Osteoblast (primary cell): ENCODE measurements around the gene CD47. TPM values are rescaled to one million over a fixed set of nuclear protein-coding genes. Genes with fewer than 3 reads are reported as not detected.

Experiments used
- DNase-seq: peaks from one replicate; pipeline ENCODE4 v3.0.0; 2011; ENCODE audit warnings: low spot score, mixed read lengths; ENCODE audit not compliant: insufficient read length; ENCODE audit errors: missing footprints
- H2AFZ ChIP-seq: 2 replicates; pipeline ENCODE4 v1.6.0; 2011; ENCODE audit warnings: mild to moderate bottlenecking, low read length
- H3K27ac ChIP-seq: 2 replicates; pipeline ENCODE4 v1.5.1; 2011; ENCODE audit warnings: mild to moderate bottlenecking, low read depth, low read length, moderate library complexity
- H3K27me3 ChIP-seq: 2 replicates; pipeline ENCODE4 v1.6.0; 2012; ENCODE audit warnings: mild to moderate bottlenecking, control low read depth, inconsistent platforms, low read length, moderate library complexity; ENCODE audit not compliant: insufficient read depth
- H3K36me3 ChIP-seq: 2 replicates; pipeline ENCODE4 v1.5.1; 2011; ENCODE audit warnings: mild to moderate bottlenecking, low read length, control low read depth, moderate library complexity; ENCODE audit not compliant: insufficient read depth
- H3K4me1 ChIP-seq: 2 replicates; pipeline ENCODE4 v1.5.1; 2011; ENCODE audit warnings: mild to moderate bottlenecking, low read length, control low read depth, moderate library complexity; ENCODE audit not compliant: insufficient read depth
- H3K4me2 ChIP-seq: 2 replicates; pipeline ENCODE4 v1.6.0; 2011; ENCODE audit warnings: mild to moderate bottlenecking, low read length; ENCODE audit not compliant: insufficient read depth
- H3K4me3 ChIP-seq: fragments of 200-600 bp; sonication (generic); 3 replicates; pipeline ENCODE4 v1.5.1; 2012; ENCODE audit warnings: mild to moderate bottlenecking, low read length, inconsistent platforms; ENCODE audit not compliant: insufficient read depth
- H3K79me2 ChIP-seq: 2 replicates; pipeline ENCODE4 v1.6.0; 2012; ENCODE audit warnings: mild to moderate bottlenecking, low read length, control low read depth, inconsistent platforms; ENCODE audit not compliant: insufficient read depth
- H3K9me3 ChIP-seq: 2 replicates; pipeline ENCODE4 v1.5.1; 2011; ENCODE audit warnings: low read depth, low read length, control low read depth
- H4K20me1 ChIP-seq: 2 replicates; pipeline ENCODE4 v1.6.0; 2012; ENCODE audit warnings: mild to moderate bottlenecking, low read length, control low read depth; ENCODE audit not compliant: insufficient read depth
- total RNA-seq: library from RNA; depleted of rRNA; stranded (reverse); fragments of >200 nt; gene quantifications from 2 replicates; pipeline ENCODE4 v1.2.3, GENCODE V29; 2012
- TF ChIP-seq, protein P1 (sequence below): IDR thresholded peaks from 2 replicates; pipeline ENCODE4 v1.5.1; 2011; ENCODE audit warnings: mild to moderate bottlenecking, low read depth, low read length, moderate library complexity; ENCODE audit errors: extremely low read depth

Gene CD47
- total RNA-seq: 72.7 and 76.0 TPM in 2 replicates

DNA sequence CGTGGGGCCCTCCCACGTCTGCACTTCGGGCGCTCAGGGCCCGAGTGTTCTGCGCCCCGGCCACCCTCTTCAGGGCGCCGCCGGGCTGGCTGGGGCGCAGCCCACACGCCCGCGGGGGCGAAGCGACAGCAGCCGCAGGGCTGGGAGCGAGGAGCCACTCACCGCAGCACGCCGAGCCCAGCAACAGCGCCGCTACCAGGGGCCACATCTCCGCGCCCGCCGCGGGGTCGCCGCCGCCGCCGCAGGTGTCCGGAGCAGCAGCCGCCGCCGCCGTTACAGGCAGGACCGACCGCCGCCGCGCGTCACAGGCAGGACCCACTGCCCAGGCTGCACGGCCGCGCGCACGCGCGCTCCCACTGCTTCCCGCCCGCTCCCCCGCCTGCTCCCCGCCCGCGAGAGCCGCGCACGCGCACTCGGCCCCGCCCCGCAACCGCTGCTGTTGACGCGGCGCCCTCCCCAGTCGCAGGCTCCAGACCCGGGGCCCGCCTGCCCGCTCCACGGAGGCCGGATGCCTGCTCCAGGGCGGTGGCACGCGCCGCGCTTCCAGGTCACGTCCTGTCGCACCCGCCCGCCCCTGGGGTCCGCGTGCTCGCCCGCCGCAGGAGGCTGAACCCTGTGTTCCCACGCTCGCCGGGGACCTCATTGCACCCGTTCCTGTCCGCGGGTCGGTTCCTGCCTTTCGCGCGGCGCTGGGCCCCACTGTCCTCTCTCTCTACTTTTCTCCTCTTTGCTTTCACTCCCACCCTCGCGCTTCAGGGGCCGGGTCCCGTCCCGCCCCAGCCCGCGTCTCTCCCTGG lies at the start of gene CD47:
TSS of gene CD47 (minus strand) at position 331 of the 797 bp plus-strand sequence. CDS start at position 208, 123 bp downstream.
- Histone ChIP-seq H3K4me2 (peak within 1 kb of the TSS; percentile 92), H3K79me2 (peaks cover 51% of the 10 kb centered on the region), H3K4me1 (peaks cover 19% of the 10 kb centered on the region), H3K27me3 (peaks cover 3% of the 10 kb centered on the region), H4K20me1 (peaks cover 7% of the 10 kb centered on the region), H3K27ac (peak within 1 kb of the TSS; percentile 85), H2AFZ (peak within 1 kb of the TSS; percentile 96), H3K9me3 (no peaks in the 10 kb centered on the region), H3K4me3 (peak within 1 kb of the TSS; percentile 96), H3K36me3 (no peaks in the 10 kb centered on the region)
- peak; percentile 99 for DNase-seq
- TF ChIP-seq, protein P1, sequence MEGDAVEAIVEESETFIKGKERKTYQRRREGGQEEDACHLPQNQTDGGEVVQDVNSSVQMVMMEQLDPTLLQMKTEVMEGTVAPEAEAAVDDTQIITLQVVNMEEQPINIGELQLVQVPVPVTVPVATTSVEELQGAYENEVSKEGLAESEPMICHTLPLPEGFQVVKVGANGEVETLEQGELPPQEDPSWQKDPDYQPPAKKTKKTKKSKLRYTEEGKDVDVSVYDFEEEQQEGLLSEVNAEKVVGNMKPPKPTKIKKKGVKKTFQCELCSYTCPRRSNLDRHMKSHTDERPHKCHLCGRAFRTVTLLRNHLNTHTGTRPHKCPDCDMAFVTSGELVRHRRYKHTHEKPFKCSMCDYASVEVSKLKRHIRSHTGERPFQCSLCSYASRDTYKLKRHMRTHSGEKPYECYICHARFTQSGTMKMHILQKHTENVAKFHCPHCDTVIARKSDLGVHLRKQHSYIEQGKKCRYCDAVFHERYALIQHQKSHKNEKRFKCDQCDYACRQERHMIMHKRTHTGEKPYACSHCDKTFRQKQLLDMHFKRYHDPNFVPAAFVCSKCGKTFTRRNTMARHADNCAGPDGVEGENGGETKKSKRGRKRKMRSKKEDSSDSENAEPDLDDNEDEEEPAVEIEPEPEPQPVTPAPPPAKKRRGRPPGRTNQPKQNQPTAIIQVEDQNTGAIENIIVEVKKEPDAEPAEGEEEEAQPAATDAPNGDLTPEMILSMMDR: no peak

- H4K20me1 ChIP-seq: no peaks in the 10 kb centered on the region
- no peak overlapping the region for H3K4me3 ChIP-seq
- no peaks in the 10 kb centered on the region for H3K9me3 ChIP-seq
- TF ChIP-seq, protein P1: no peak
- H3K4me2 ChIP-seq: no peak overlapping the region
- no peaks in the 10 kb centered on the region for H3K79me2 ChIP-seq
- H2AFZ ChIP-seq: no peak overlapping the region
- no peak for DNase-seq
- no peaks in the 10 kb centered on the region for H3K27me3 ChIP-seq
- H3K27ac ChIP-seq: no peak overlapping the region
- peaks cover 10% of the 10 kb centered on the region for H3K4me1 ChIP-seq
- no peaks in the 10 kb centered on the region for H3K36me3 ChIP-seq
Measured at GRCh38 chr3:108137460-108137814, 46.6 kb upstream of the CD47 start.

- TF ChIP-seq, protein P1: no peak
- H3K79me2 ChIP-seq: no peaks in the 10 kb centered on the region
- H3K9me3 ChIP-seq: no peaks in the 10 kb centered on the region
- no peaks in the 10 kb centered on the region for H3K27me3 ChIP-seq
- no peak for DNase-seq
- peak overlapping the region; percentile 25 for H2AFZ ChIP-seq
- H3K4me3 ChIP-seq: no peak overlapping the region
- no peaks in the 10 kb centered on the region for H4K20me1 ChIP-seq
- no peak overlapping the region for H3K4me2 ChIP-seq
- no peaks in the 10 kb centered on the region for H3K36me3 ChIP-seq
- H3K4me1 ChIP-seq: peaks cover 16% of the 10 kb centered on the region
- no peak overlapping the region for H3K27ac ChIP-seq
Measured at GRCh38 chr3:108136561-108137459, 46.0 kb upstream of the CD47 start.

DNA sequence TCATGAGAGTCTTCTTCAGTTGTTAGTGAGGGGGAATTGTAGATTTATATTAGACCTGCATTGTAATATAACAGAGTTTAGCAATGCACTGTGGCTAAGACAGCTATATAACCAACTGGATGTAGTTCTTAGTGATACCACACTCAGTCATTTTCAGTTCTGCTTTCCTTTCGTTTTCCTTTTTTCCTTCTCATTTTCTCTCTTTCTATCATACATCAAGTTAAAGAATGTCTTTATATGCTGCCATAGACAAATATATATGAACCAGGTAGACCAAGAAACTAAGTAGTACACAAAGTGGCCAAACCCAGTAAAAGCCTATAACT lies 43.7 kb upstream of the CD47 start:
- no peak overlapping the region for H3K4me2 ChIP-seq
- H3K27ac ChIP-seq: no peak overlapping the region
- no peaks in the 10 kb centered on the region for H3K79me2 ChIP-seq
- no peaks in the 10 kb centered on the region for H3K9me3 ChIP-seq
- no peaks in the 10 kb centered on the region for H3K27me3 ChIP-seq
- H3K4me1 ChIP-seq: peaks cover 27% of the 10 kb centered on the region
- H2AFZ ChIP-seq: no peak overlapping the region
- no peaks in the 10 kb centered on the region for H4K20me1 ChIP-seq
- TF ChIP-seq, protein P1: no peak
- H3K36me3 ChIP-seq: no peaks in the 10 kb centered on the region
- no peak overlapping the region for H3K4me3 ChIP-seq
- no peak for DNase-seq
